Naive B cell (primary cell): ENCODE data around the gene MOB3B. TPM values are rescaled to one million over a fixed set of nuclear protein-coding genes. Genes with fewer than 3 reads are reported as not detected.
"Not testable (repeated sequence)": the region's sequence is repeated elsewhere in the genome, so short reads cannot be mapped to it uniquely, and the experiment has no call there.

Source experiments
- ATAC-seq, 2 donors: fragments of 150-1000 bp; cut with Tn5 transposase; 2 replicates each; pipeline ENCODE4 v1.10.0; 2021; ENCODE audit warnings: low read depth in 2 of 2, mild to moderate bottlenecking in 2 of 2, moderate library complexity in 2 of 2
- DNase-seq: peaks from one replicate; pipeline ENCODE4 v3.0.0; 2022
- H3K27ac Mint-ChIP-seq, 6 donors: one replicate each; pipeline ENCODE4 v1.8.0; 2020 to 2022; ENCODE audit warnings: mild to moderate bottlenecking in 6 of 6, mixed read lengths in 6 of 6, moderate library complexity in 5 of 6, inconsistent platforms in 2 of 6
- H3K27me3 Mint-ChIP-seq, 3 donors: one replicate each; pipeline ENCODE4 v1.8.0; 2021 to 2022; ENCODE audit warnings: mixed read lengths in 3 of 3, mild to moderate bottlenecking in 1 of 3
- H3K36me3 Mint-ChIP-seq, 2 donors: one replicate each; pipeline ENCODE4 v1.8.0; 2020 to 2022; ENCODE audit warnings: mixed read lengths in 2 of 2, inconsistent platforms in 1 of 2, mild to moderate bottlenecking in 1 of 2
- H3K4me1 Mint-ChIP-seq, 3 donors: one replicate each; pipeline ENCODE4 v1.8.0; 2020 to 2022; ENCODE audit warnings: mixed read lengths in 3 of 3, inconsistent platforms in 1 of 3, mild to moderate bottlenecking in 1 of 3, moderate library complexity in 1 of 3
- H3K4me3 Mint-ChIP-seq, 8 donors: one replicate each; pipeline ENCODE4 v1.8.0; 2020 to 2022; ENCODE audit warnings: mild to moderate bottlenecking in 8 of 8, mixed read lengths in 8 of 8, moderate library complexity in 8 of 8, inconsistent platforms in 2 of 8
- H3K9me3 Mint-ChIP-seq, 7 donors: one replicate each; pipeline ENCODE4 v1.8.0; 2020 to 2022; ENCODE audit warnings: mixed read lengths in 7 of 7, mild to moderate bottlenecking in 5 of 7, inconsistent platforms in 2 of 7, moderate library complexity in 1 of 7
- polyA plus RNA-seq, 6 donors: library from polyadenylated mRNA; unstranded; fragments of 300-500 nt; fragmentation: Illumina TruSeq; gene quantifications; one replicate each; pipeline ENCODE4 v1.2.3, GENCODE V29; 2021; ENCODE audit warnings: low read depth in 6 of 6

The MOB3B gene
- polyA plus RNA-seq, 6 donors from 2014 or later, result 9.5 to 19.8 (median 15.7) TPM

GRCh38 chr9:27523141-27523540 is 6.5 kb downstream of the MOB3B start:
- Mint-ChIP-seq H3K4me3 (peak overlapping the region in 1 of 8 donors; percentile 51), H3K4me1 (peaks cover 31 to 79% (median 64%) of the 10 kb centered on the region in 3 donors), H3K36me3 (peaks cover 0 to 8% of the 10 kb centered on the region in 2 donors), H3K9me3 (no peaks in the 10 kb centered on the region), H3K27ac (peak overlapping the region in 2 of 6 donors; percentile 75 to 86), H3K27me3 (no peaks in the 10 kb centered on the region)
- DNase-seq (no peak), ATAC-seq (no peak)

- peak overlapping the region in 1 of 6 donors; percentile 1 for H3K27ac Mint-ChIP-seq
- ATAC-seq (no peak), DNase-seq (no peak)
- no peaks in the 10 kb centered on the region for H3K9me3 Mint-ChIP-seq
- no peak overlapping the region for H3K4me3 Mint-ChIP-seq
- peaks cover 41 to 72% (median 54%) of the 10 kb centered on the region in 3 donors for H3K4me1 Mint-ChIP-seq
- peaks cover 4 to 8% of the 10 kb centered on the region in 2 donors for H3K36me3 Mint-ChIP-seq
- H3K27me3 Mint-ChIP-seq, result no peaks in the 10 kb centered on the region
Observed at GRCh38 chr9:27520986-27521385, 8.6 kb downstream of the MOB3B start.

GRCh38 chr9:27519466-27520465 is 9.8 kb downstream of the MOB3B start:
- DNase-seq, result no peak
- Mint-ChIP-seq H3K4me1 (peaks cover 38 to 76% (median 54%) of the 10 kb centered on the region in 3 donors), H3K27ac (peak overlapping the region in 2 of 6 donors; percentile 23 to 27), H3K36me3 (peaks cover 4 to 8% of the 10 kb centered on the region in 2 donors), H3K27me3 (no peaks in the 10 kb centered on the region), H3K4me3 (no peak overlapping the region), H3K9me3 (peaks cover 0 to 4% (median 0%) of the 10 kb centered on the region in 7 donors)
- no peak for ATAC-seq

DNA sequence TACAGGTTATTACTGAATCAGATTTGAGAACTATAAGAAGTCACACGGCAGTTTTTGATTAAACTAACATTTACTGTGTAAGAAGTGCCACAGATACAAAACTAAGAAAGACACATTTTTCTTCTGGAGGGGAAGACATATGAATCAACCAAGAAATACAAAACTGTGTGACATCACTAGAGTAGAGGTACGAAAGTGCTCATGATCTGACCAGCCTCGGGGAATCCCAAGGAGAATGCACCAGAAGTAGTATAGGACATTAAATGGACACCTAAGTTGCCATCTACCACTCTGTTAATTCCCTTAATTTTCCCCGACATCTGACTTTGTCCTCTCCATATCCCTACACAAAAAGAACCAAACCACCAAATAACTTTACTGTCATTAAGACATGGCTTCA is 10.8 kb downstream of the MOB3B start:
- H3K27me3 Mint-ChIP-seq, result no peaks in the 10 kb centered on the region
- H3K4me3 Mint-ChIP-seq, result no peak overlapping the region
- H3K9me3 Mint-ChIP-seq, result peaks cover 0 to 4% (median 0%) of the 10 kb centered on the region in 7 donors
- H3K36me3 Mint-ChIP-seq, result peaks cover 4 to 8% of the 10 kb centered on the region in 2 donors
- ATAC-seq, result no peak
- peaks cover 34 to 67% (median 53%) of the 10 kb centered on the region in 3 donors for H3K4me1 Mint-ChIP-seq
- peak overlapping the region in 2 of 6 donors; percentile 39 to 45 for H3K27ac Mint-ChIP-seq
- no peak for DNase-seq

DNA sequence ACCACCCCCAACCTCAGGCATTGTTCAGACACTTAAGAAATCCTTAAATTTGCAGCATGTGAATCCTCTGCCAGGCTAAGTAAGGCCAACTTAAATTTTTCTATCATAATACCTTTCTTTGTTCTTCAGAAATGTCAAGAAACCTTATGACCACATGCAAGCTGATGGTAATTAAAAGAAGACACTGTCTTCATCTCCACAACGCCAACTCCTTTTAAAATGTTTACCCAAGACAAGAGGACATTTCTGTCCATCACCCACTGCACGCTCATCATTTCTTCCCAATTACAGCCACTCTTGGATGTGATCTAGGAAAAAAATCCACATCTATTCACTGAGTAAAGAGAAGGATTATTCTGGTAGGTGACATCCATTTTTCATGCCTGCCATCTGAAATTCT is 11.6 kb downstream of the MOB3B start:
- Mint-ChIP-seq H3K9me3 (peaks cover 0 to 4% (median 0%) of the 10 kb centered on the region in 7 donors), H3K27ac (no peak overlapping the region), H3K4me1 (peaks cover 34 to 66% (median 56%) of the 10 kb centered on the region in 3 donors), H3K36me3 (peaks cover 4 to 8% of the 10 kb centered on the region in 2 donors), H3K4me3 (no peak overlapping the region), H3K27me3 (no peaks in the 10 kb centered on the region)
- DNase-seq (no peak), ATAC-seq (no peak)

DNA sequence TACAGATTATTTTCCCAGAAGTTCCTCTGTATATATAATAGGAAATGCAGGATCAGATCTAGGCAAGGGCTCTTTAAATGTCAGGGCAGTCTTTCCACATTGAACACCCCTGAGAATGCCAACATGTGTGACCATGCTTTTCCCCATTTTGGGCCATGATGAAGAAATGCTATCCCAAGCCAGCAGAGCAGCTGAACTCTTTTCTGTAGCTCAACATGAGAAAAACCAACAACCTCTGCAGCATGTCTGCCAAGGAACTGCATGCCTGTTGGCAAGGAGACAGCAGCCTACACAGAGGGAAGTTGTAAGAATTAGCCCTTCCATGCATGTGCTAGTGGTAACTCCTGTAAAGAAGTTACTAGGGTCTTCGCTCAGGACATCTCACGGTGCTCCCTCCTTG is 15.1 kb downstream of the MOB3B start:
- no peak for DNase-seq
- Mint-ChIP-seq H3K27me3 (no peaks in the 10 kb centered on the region), H3K4me1 (peaks cover 34 to 53% (median 51%) of the 10 kb centered on the region in 3 donors), H3K36me3 (peaks cover 0 to 4% of the 10 kb centered on the region in 2 donors), H3K4me3 (no peak overlapping the region), H3K9me3 (peaks cover 0 to 4% (median 0%) of the 10 kb centered on the region in 7 donors), H3K27ac (no peak overlapping the region)
- no peak for ATAC-seq

DNA sequence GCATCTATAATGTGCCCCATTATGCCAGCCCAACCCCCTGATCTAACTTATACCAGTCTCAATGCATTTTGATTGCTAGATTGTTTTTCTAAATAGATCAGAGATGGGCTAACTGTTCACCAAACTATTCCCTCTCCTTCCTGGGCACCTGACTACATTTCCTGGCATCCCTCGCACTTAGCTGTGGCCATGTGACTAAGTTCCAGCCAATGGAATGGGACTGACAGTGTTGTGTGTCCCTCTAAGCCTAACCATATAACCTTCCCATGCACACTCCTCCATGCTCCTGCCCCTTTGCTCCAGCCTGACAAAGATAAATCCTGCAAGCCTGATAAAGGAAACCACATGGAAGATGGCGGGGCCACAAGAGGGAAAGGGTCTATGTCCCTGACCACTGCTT is 17.8 kb downstream of the MOB3B start:
- ATAC-seq (no peak), DNase-seq (no peak)
- Mint-ChIP-seq H3K9me3 (peaks cover 0 to 4% (median 0%) of the 10 kb centered on the region in 7 donors), H3K4me3 (no peak overlapping the region), H3K27ac (peak overlapping the region in 1 of 6 donors; percentile 69), H3K27me3 (no peaks in the 10 kb centered on the region), H3K36me3 (peaks cover 0 to 10% of the 10 kb centered on the region in 2 donors), H3K4me1 (peaks cover 32 to 45% (median 42%) of the 10 kb centered on the region in 3 donors)

- Mint-ChIP-seq H3K4me1 (peaks cover 33 to 45% (median 40%) of the 10 kb centered on the region in 3 donors), H3K27me3 (no peaks in the 10 kb centered on the region), H3K9me3 (peaks cover 0 to 3% (median 0%) of the 10 kb centered on the region in 7 donors), H3K27ac (peak overlapping the region in 1 of 6 donors; percentile 48), H3K4me3 (no peak overlapping the region), H3K36me3 (peaks cover 8 to 13% of the 10 kb centered on the region in 2 donors)
- DNase-seq, result no peak
- no peak for ATAC-seq
Observed at GRCh38 chr9:27510780-27511179, 18.8 kb downstream of the MOB3B start.

GRCh38 chr9:27506981-27507380 is 22.6 kb downstream of the MOB3B start:
- peak overlapping the region in 1 of 8 donors; percentile 42 for H3K4me3 Mint-ChIP-seq
- no peak for ATAC-seq
- H3K36me3 Mint-ChIP-seq, result peaks cover 12 to 16% of the 10 kb centered on the region in 2 donors

GRCh38 chr9:27505744-27506161 is 23.9 kb downstream of the MOB3B start:
- no peak for DNase-seq
- H3K27me3 Mint-ChIP-seq, result no peaks in the 10 kb centered on the region
- peaks cover 0 to 3% (median 0%) of the 10 kb centered on the region in 7 donors for H3K9me3 Mint-ChIP-seq
- H3K4me3 Mint-ChIP-seq, result no peak overlapping the region
- H3K27ac Mint-ChIP-seq, result peak overlapping the region in 3 of 6 donors; percentile 40 to 85 (median 55)
- no peak for ATAC-seq
- peaks cover 12 to 16% of the 10 kb centered on the region in 2 donors for H3K36me3 Mint-ChIP-seq
- H3K4me1 Mint-ChIP-seq, result peaks cover 60 to 63% (median 61%) of the 10 kb centered on the region in 3 donors

More at GRCh38 chr9:27506981-27507380, 22.6 kb downstream of the MOB3B start:
- no peak for DNase-seq
- peaks cover 0 to 3% (median 0%) of the 10 kb centered on the region in 7 donors for H3K9me3 Mint-ChIP-seq
- H3K27me3 Mint-ChIP-seq, result no peaks in the 10 kb centered on the region
- H3K4me1 Mint-ChIP-seq, result peaks cover 50 to 56% (median 53%) of the 10 kb centered on the region in 3 donors
- peak overlapping the region in 2 of 6 donors; percentile 22 to 60 for H3K27ac Mint-ChIP-seq

GRCh38 chr9:27504259-27504658 is 25.4 kb downstream of the MOB3B start:
- H3K9me3 Mint-ChIP-seq, result peaks cover 0 to 3% (median 0%) of the 10 kb centered on the region in 7 donors
- peak overlapping the region in 1 of 8 donors; percentile 13 for H3K4me3 Mint-ChIP-seq
- H3K4me1 Mint-ChIP-seq, result peaks cover 60 to 70% (median 70%) of the 10 kb centered on the region in 3 donors
- ATAC-seq (no peak), DNase-seq (no peak)
- H3K27me3 Mint-ChIP-seq, result no peaks in the 10 kb centered on the region
- H3K27ac Mint-ChIP-seq, result peak overlapping the region in 3 of 6 donors; percentile 10 to 92 (median 86)
- peaks cover 12 to 16% of the 10 kb centered on the region in 2 donors for H3K36me3 Mint-ChIP-seq

GRCh38 chr9:27503623-27504022 is 26.0 kb downstream of the MOB3B start:
- ATAC-seq, result no peak
- Mint-ChIP-seq H3K27me3 (no peaks in the 10 kb centered on the region), H3K36me3 (peaks cover 12 to 16% of the 10 kb centered on the region in 2 donors), H3K4me1 (peaks cover 55 to 66% (median 64%) of the 10 kb centered on the region in 3 donors), H3K27ac (peak overlapping the region in 5 of 6 donors; percentile 5 to 86 (median 39)), H3K9me3 (peaks cover 0 to 3% (median 0%) of the 10 kb centered on the region in 7 donors), H3K4me3 (no peak overlapping the region)
- no peak for DNase-seq

DNA sequence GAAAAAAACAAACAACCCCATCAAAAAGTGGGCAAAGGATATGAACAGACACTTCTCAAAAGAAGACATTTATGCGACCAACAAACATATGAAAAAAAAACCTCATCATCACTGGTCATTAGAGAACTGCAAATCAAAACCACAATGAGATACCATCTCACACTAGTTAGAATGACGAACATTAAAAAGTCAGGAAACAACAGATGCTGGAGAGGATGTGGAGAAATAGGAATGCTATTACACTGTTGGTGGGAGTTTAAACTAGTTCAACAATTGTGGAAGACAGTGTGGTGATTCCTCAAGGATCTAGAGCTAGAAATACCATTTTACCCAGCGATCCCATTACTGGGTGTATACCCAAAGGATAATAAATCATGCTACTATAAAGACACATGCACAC is 28.7 kb downstream of the MOB3B start:
- Mint-ChIP-seq H3K4me3 (peak overlapping the region in 1 of 8 donors; percentile 69), H3K27ac (peak overlapping the region in 5 of 6 donors; percentile 3 to 80 (median 69)), H3K4me1 (peaks cover 54 to 70% (median 69%) of the 10 kb centered on the region in 3 donors)
- not testable (repeated sequence) for DNase-seq, H3K9me3 Mint-ChIP-seq, ATAC-seq, H3K36me3 Mint-ChIP-seq, H3K27me3 Mint-ChIP-seq
